Osteoblast (primary cell): ENCODE measurements around the gene TEX14. TPM values are rescaled to one million over a fixed set of nuclear protein-coding genes. Genes with fewer than 3 reads are reported as not detected.

Source experiments
- DNase-seq: peaks from one replicate; pipeline ENCODE4 v3.0.0; 2011; ENCODE audit warnings: low spot score, mixed read lengths; ENCODE audit not compliant: insufficient read length; ENCODE audit errors: missing footprints
- H2AFZ ChIP-seq: 2 replicates; pipeline ENCODE4 v1.6.0; 2011; ENCODE audit warnings: mild to moderate bottlenecking, low read length
- H3K27ac ChIP-seq: 2 replicates; pipeline ENCODE4 v1.5.1; 2011; ENCODE audit warnings: mild to moderate bottlenecking, low read depth, low read length, moderate library complexity
- H3K27me3 ChIP-seq: 2 replicates; pipeline ENCODE4 v1.6.0; 2012; ENCODE audit warnings: mild to moderate bottlenecking, control low read depth, inconsistent platforms, low read length, moderate library complexity; ENCODE audit not compliant: insufficient read depth
- H3K36me3 ChIP-seq: 2 replicates; pipeline ENCODE4 v1.5.1; 2011; ENCODE audit warnings: mild to moderate bottlenecking, low read length, control low read depth, moderate library complexity; ENCODE audit not compliant: insufficient read depth
- H3K4me1 ChIP-seq: 2 replicates; pipeline ENCODE4 v1.5.1; 2011; ENCODE audit warnings: mild to moderate bottlenecking, low read length, control low read depth, moderate library complexity; ENCODE audit not compliant: insufficient read depth
- H3K4me2 ChIP-seq: 2 replicates; pipeline ENCODE4 v1.6.0; 2011; ENCODE audit warnings: mild to moderate bottlenecking, low read length; ENCODE audit not compliant: insufficient read depth
- H3K4me3 ChIP-seq: fragments of 200-600 bp; sonication (generic); 3 replicates; pipeline ENCODE4 v1.5.1; 2012; ENCODE audit warnings: mild to moderate bottlenecking, low read length, inconsistent platforms; ENCODE audit not compliant: insufficient read depth
- H3K79me2 ChIP-seq: 2 replicates; pipeline ENCODE4 v1.6.0; 2012; ENCODE audit warnings: mild to moderate bottlenecking, low read length, control low read depth, inconsistent platforms; ENCODE audit not compliant: insufficient read depth
- H3K9me3 ChIP-seq: 2 replicates; pipeline ENCODE4 v1.5.1; 2011; ENCODE audit warnings: low read depth, low read length, control low read depth
- H4K20me1 ChIP-seq: 2 replicates; pipeline ENCODE4 v1.6.0; 2012; ENCODE audit warnings: mild to moderate bottlenecking, low read length, control low read depth; ENCODE audit not compliant: insufficient read depth
- total RNA-seq: library from RNA; depleted of rRNA; stranded (reverse); fragments of >200 nt; gene quantifications from 2 replicates; pipeline ENCODE4 v1.2.3, GENCODE V29; 2012
- TF ChIP-seq, protein P1 (sequence below): IDR thresholded peaks from 2 replicates; pipeline ENCODE4 v1.5.1; 2011; ENCODE audit warnings: mild to moderate bottlenecking, low read depth, low read length, moderate library complexity; ENCODE audit errors: extremely low read depth

Gene TEX14
- total RNA-seq, 1 donor, result under 0.01 TPM

- Histone ChIP-seq H2AFZ (no peak overlapping the region), H4K20me1 (no peaks in the 10 kb centered on the region), H3K4me1 (no peaks in the 10 kb centered on the region), H3K4me2 (no peak overlapping the region), H3K27ac (no peak overlapping the region), H3K9me3 (no peaks in the 10 kb centered on the region), H3K27me3 (no peaks in the 10 kb centered on the region), H3K36me3 (no peaks in the 10 kb centered on the region), H3K4me3 (no peak overlapping the region), H3K79me2 (no peaks in the 10 kb centered on the region)
- no peak for DNase-seq
- TF ChIP-seq, protein P1, sequence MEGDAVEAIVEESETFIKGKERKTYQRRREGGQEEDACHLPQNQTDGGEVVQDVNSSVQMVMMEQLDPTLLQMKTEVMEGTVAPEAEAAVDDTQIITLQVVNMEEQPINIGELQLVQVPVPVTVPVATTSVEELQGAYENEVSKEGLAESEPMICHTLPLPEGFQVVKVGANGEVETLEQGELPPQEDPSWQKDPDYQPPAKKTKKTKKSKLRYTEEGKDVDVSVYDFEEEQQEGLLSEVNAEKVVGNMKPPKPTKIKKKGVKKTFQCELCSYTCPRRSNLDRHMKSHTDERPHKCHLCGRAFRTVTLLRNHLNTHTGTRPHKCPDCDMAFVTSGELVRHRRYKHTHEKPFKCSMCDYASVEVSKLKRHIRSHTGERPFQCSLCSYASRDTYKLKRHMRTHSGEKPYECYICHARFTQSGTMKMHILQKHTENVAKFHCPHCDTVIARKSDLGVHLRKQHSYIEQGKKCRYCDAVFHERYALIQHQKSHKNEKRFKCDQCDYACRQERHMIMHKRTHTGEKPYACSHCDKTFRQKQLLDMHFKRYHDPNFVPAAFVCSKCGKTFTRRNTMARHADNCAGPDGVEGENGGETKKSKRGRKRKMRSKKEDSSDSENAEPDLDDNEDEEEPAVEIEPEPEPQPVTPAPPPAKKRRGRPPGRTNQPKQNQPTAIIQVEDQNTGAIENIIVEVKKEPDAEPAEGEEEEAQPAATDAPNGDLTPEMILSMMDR, result no peak
Measured at GRCh38 chr17:58605470-58605869, 86.4 kb downstream of the TEX14 start.

- H3K4me3 ChIP-seq, result no peak overlapping the region
- no peak overlapping the region for H3K27ac ChIP-seq
- H3K4me2 ChIP-seq, result no peak overlapping the region
- TF ChIP-seq, protein P1, result no peak
- no peak overlapping the region for H2AFZ ChIP-seq
- H3K36me3 ChIP-seq, result no peaks in the 10 kb centered on the region
- no peaks in the 10 kb centered on the region for H3K27me3 ChIP-seq
- H3K4me1 ChIP-seq, result no peaks in the 10 kb centered on the region
- H3K79me2 ChIP-seq, result no peaks in the 10 kb centered on the region
- no peaks in the 10 kb centered on the region for H3K9me3 ChIP-seq
- H4K20me1 ChIP-seq, result no peaks in the 10 kb centered on the region
- DNase-seq, result no peak
Measured at GRCh38 chr17:58601976-58602375, 89.9 kb downstream of the TEX14 start.

DNA sequence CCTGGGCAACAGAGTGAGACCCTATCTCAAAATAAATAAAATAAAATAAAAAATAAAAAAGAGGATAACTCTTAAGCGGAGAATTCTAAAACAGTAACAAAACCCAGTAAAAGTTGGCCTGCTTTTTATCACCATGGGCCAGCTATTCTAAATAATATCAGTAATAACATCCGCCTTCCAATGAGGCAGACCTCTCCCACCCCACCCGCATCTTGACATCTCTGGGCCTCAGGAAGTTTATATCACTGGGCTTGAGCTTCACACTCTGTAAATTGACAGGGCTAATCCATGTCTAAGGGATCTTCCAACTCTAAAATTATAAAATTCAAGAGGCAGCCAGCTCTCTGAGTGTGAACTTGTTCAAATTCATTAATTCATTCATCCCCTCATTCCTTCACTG is 94.5 kb downstream of the TEX14 start:
- no peaks in the 10 kb centered on the region for H3K36me3 ChIP-seq
- H3K27ac ChIP-seq, result no peak overlapping the region
- H3K9me3 ChIP-seq, result no peaks in the 10 kb centered on the region
- DNase-seq, result no peak
- no peaks in the 10 kb centered on the region for H3K4me1 ChIP-seq
- no peaks in the 10 kb centered on the region for H3K79me2 ChIP-seq
- no peak overlapping the region for H2AFZ ChIP-seq
- no peak overlapping the region for H3K4me3 ChIP-seq
- TF ChIP-seq, protein P1, result no peak
- no peaks in the 10 kb centered on the region for H4K20me1 ChIP-seq
- H3K4me2 ChIP-seq, result no peak overlapping the region
- no peaks in the 10 kb centered on the region for H3K27me3 ChIP-seq

- DNase-seq, result no peak
- H3K4me3 ChIP-seq, result no peak overlapping the region
- TF ChIP-seq, protein P1, result no peak
Measured at GRCh38 chr17:58595194-58595792, 96.6 kb downstream of the TEX14 start.

More at GRCh38 chr17:58595194-58595792, 96.6 kb downstream of the TEX14 start:
- Histone ChIP-seq H3K9me3 (no peaks in the 10 kb centered on the region), H3K4me2 (no peak overlapping the region), H3K4me1 (no peaks in the 10 kb centered on the region), H2AFZ (no peak overlapping the region), H3K36me3 (no peaks in the 10 kb centered on the region), H3K27ac (no peak overlapping the region), H3K27me3 (no peaks in the 10 kb centered on the region), H4K20me1 (no peaks in the 10 kb centered on the region), H3K79me2 (no peaks in the 10 kb centered on the region)
